HG03354 (cell line): Measurements from ENCODE around the gene CKLF.
"Not testable (repeated sequence)": the region's sequence is repeated elsewhere in the genome, so short reads cannot be mapped to it uniquely, and the experiment has no call there.

ENCODE experiments used
- ATAC-seq: cut with Tn5 transposase; IDR thresholded peaks from one replicate; pipeline ENCODE4 v1.9.1; 2021; ENCODE audit warnings: mild to moderate bottlenecking; ENCODE audit not compliant: unreplicated experiment, poor library complexity, severe bottlenecking

The CKLF gene

GRCh38 chr16:66552286-66553177, at the start of gene CKLF:
TSS of gene CKLF (plus strand) at chr16:66552576. CDS start at chr16:66552716, 140 bp downstream.
- peak; percentile 81 for ATAC-seq

GRCh38 chr16:66503030-66503429, 49.3 kb upstream of the CKLF start:
- no peak for ATAC-seq

GRCh38 chr16:66503612-66504011, 48.8 kb upstream of the CKLF start:
- ATAC-seq, result no peak

GRCh38 chr16:66507731-66508239, 44.6 kb upstream of the CKLF start:
- no peak for ATAC-seq

- ATAC-seq, result peak; percentile 50
Observed at GRCh38 chr16:66508248-66508913, 44.0 kb upstream of the CKLF start.

- ATAC-seq, result no peak
Observed at GRCh38 chr16:66508914-66509496, 43.4 kb upstream of the CKLF start.

- no peak for ATAC-seq
Observed at GRCh38 chr16:66509576-66509975, 42.8 kb upstream of the CKLF start.

- ATAC-seq, result no peak
Observed at GRCh38 chr16:66510298-66510697, 42.1 kb upstream of the CKLF start.

- no peak for ATAC-seq
Observed at GRCh38 chr16:66510711-66511601, 41.4 kb upstream of the CKLF start.

- no peak for ATAC-seq
Observed at GRCh38 chr16:66511602-66512271, 40.6 kb upstream of the CKLF start.

GRCh38 chr16:66512272-66513110, 39.9 kb upstream of the CKLF start:
- ATAC-seq, result no peak

- no peak for ATAC-seq
Observed at GRCh38 chr16:66513111-66513723, 39.2 kb upstream of the CKLF start.

- not testable (repeated sequence) for ATAC-seq
Observed at GRCh38 chr16:66514391-66514790, 38.0 kb upstream of the CKLF start.

- not testable (repeated sequence) for ATAC-seq
Observed at GRCh38 chr16:66514980-66515595, 37.3 kb upstream of the CKLF start.

- no peak for ATAC-seq
Observed at GRCh38 chr16:66515596-66516508, 36.5 kb upstream of the CKLF start.

GRCh38 chr16:66516509-66516807, 35.9 kb upstream of the CKLF start:
- peak; percentile 27 for ATAC-seq
